ENCODE data around the gene BMS1. TPM values are rescaled to one million over a fixed set of nuclear protein-coding genes. Genes with fewer than 3 reads are reported as not detected.
"Not testable (repeated sequence)": the region's sequence is repeated elsewhere in the genome, so short reads cannot be mapped to it uniquely, and the experiment has no call there.

The BMS1 gene
- total and polyA plus RNA-seq, 2 of the 4 experiments (the other 2 are of a cell fraction): 7.5 to 22.9 TPM

GRCh38 chr10:42816912-42817311, 34.3 kb downstream of the BMS1 start:
- Histone ChIP-seq H3K4me1 (ENCODE audit: control insufficient read depth, insufficient read depth, low read length) (no peaks in the 10 kb centered on the region), H3K27me3 (ENCODE audit: control insufficient read depth, insufficient read depth, low read length) (no peaks in the 10 kb centered on the region), H3K27ac (ENCODE audit: insufficient read depth, low read length) (no peak overlapping the region), H2BK15ac (ENCODE audit: low read depth, low read length) (no peak overlapping the region), H3K36me3 (ENCODE audit: control insufficient read depth, insufficient read depth, low read length) (peaks cover 25% of the 10 kb centered on the region), H2BK5ac (ENCODE audit: low read depth, low read length, poor library complexity, severe bottlenecking) (no peak overlapping the region), H4K20me1 (ENCODE audit: insufficient read depth, low read length) (no peaks in the 10 kb centered on the region), H4K8ac (ENCODE audit: low read depth in 2 of 2, low read length in 2 of 2) (no peak overlapping the region), H2BK20ac (ENCODE audit: low read depth, low read length) (no peak overlapping the region), H2AK9ac (replicated peaks; ENCODE audit: low read depth, low read length, poor library complexity) (no peak overlapping the region), H2AK5ac (ENCODE audit: low read depth, low read length) (no peak overlapping the region), H3K4ac (ENCODE audit: low read depth, low read length) (no peak overlapping the region), H3K4me3 (ENCODE audit: insufficient read depth, low read depth, low read length) (no peak overlapping the region), H3K9ac (ENCODE audit: low read depth, low read length) (no peak overlapping the region), H3K9me3 (ENCODE audit: control insufficient read depth, insufficient read depth, low read length) (no peaks in the 10 kb centered on the region), H3K79me1 (ENCODE audit: low read depth in 1 of 2, low read length in 2 of 2) (peaks cover 0 to 6% of the 10 kb centered on the region in 2 experiments; a peak in 3 of 4 replicates), H3K23ac (ENCODE audit: low read depth, low read length) (no peak overlapping the region), H3K9me1 (ENCODE audit: insufficient read depth, low read length) (no peaks in the 10 kb centered on the region), H3K14ac (replicated peaks; ENCODE audit: low read depth, low read length) (no peak overlapping the region), H3K18ac (ENCODE audit: low read depth, low read length) (no peak overlapping the region), H2AFZ (replicated peaks; ENCODE audit: low read length, poor library complexity) (no peak overlapping the region), H3K56ac (ENCODE audit: extremely low read depth, insufficient read depth, low read length) (no peak overlapping the region), H3K4me2 (ENCODE audit: low read depth, low read length) (no peak overlapping the region), H4K5ac (ENCODE audit: low read depth, low read length) (no peak overlapping the region), H2BK120ac (ENCODE audit: low read depth, low read length) (no peak overlapping the region), H4K91ac (ENCODE audit: insufficient read depth, low read depth, low read length) (no peak overlapping the region)
- ChIA-PET POLR2A (ENCODE audit: unreplicated experiment) (no interaction called here), CTCF (no interaction called here)
- in situ Hi-C loops (cut with MboI; ENCODE audit: low sequenced_read_pairs) (no loop called here), dilution Hi-C loops (cut with HindIII; ENCODE audit: low sequenced_read_pairs, unreplicated experiment) (no loop called here), intact Hi-C loops (cut with micrococcal nuclease) (no loop called here)
- TF ChIP-seq MAZ (IDR thresholded peaks at IDR 0.05; ENCODE audit: borderline replicate concordance, low read depth, low read length) (no peak), CEBPB (IDR thresholded peaks at IDR 0.05; ENCODE audit: low read depth, low read length) (no peak), RAD21 (IDR thresholded peaks at IDR 0.05; ENCODE audit: low read length) (no peak)
- ATAC-seq (ENCODE audit: low read depth) (no peak), DNase-seq (no peak)
- no TSS peak for BruUV-seq (replicated peaks)
- WGBS, 2 experiments (ENCODE audit: extremely low coverage in 2 of 2, insufficient read length in 1 of 2): no CpG with 5 or more reads among the region's 2 CpGs

- dilution Hi-C loops (cut with HindIII; ENCODE audit: low sequenced_read_pairs, unreplicated experiment); H3K18ac ChIP-seq (ENCODE audit: low read depth, low read length); H2BK5ac ChIP-seq (ENCODE audit: low read depth, low read length, poor library complexity, severe bottlenecking); H2BK15ac ChIP-seq (ENCODE audit: low read depth, low read length); ATAC-seq (ENCODE audit: low read depth); BruUV-seq (replicated peaks); H3K27me3 ChIP-seq (ENCODE audit: control insufficient read depth, insufficient read depth, low read length); intact Hi-C loops (cut with micrococcal nuclease); H4K5ac ChIP-seq (ENCODE audit: low read depth, low read length); H3K4ac ChIP-seq (ENCODE audit: low read depth, low read length); H2BK120ac ChIP-seq (ENCODE audit: low read depth, low read length); H2AK9ac ChIP-seq (replicated peaks; ENCODE audit: low read depth, low read length, poor library complexity); DNase-seq; H4K91ac ChIP-seq (ENCODE audit: insufficient read depth, low read depth, low read length); H3K56ac ChIP-seq (ENCODE audit: extremely low read depth, insufficient read depth, low read length); in situ Hi-C loops (cut with MboI; ENCODE audit: low sequenced_read_pairs); H3K79me1 ChIP-seq (ENCODE audit: low read depth in 1 of 2, low read length in 2 of 2); H3K23ac ChIP-seq (ENCODE audit: low read depth, low read length); H2BK20ac ChIP-seq (ENCODE audit: low read depth, low read length); H2AK5ac ChIP-seq (ENCODE audit: low read depth, low read length); H3K9me3 ChIP-seq (ENCODE audit: control insufficient read depth, insufficient read depth, low read length); CTCF ChIA-PET; H3K9me1 ChIP-seq (ENCODE audit: insufficient read depth, low read length); H3K4me3 ChIP-seq (ENCODE audit: insufficient read depth, low read depth, low read length); H3K27ac ChIP-seq (ENCODE audit: insufficient read depth, low read length); H2AFZ ChIP-seq (replicated peaks; ENCODE audit: low read length, poor library complexity); H4K20me1 ChIP-seq (ENCODE audit: insufficient read depth, low read length); POLR2A ChIA-PET (ENCODE audit: unreplicated experiment); H3K14ac ChIP-seq (replicated peaks; ENCODE audit: low read depth, low read length); H3K4me2 ChIP-seq (ENCODE audit: low read depth, low read length); H3K9ac ChIP-seq (ENCODE audit: low read depth, low read length); H4K8ac ChIP-seq (ENCODE audit: low read depth in 2 of 2, low read length in 2 of 2); H3K4me1 ChIP-seq (ENCODE audit: control insufficient read depth, insufficient read depth, low read length): not testable (repeated sequence)
- no CpG with 5 or more reads among the region's 3 CpGs for WGBS, 2 experiments (ENCODE audit: extremely low coverage in 2 of 2, insufficient read length in 1 of 2)
- H3K36me3 ChIP-seq (ENCODE audit: control insufficient read depth, insufficient read depth, low read length): peaks cover 21% of the 10 kb centered on the region
Measured at GRCh38 chr10:42817417-42817816, 34.8 kb downstream of the BMS1 start.

Measured in IMR-90 (cell line).